CD4-positive, alpha-beta memory T cell (primary cell): ENCODE measurements around the gene IRF8. TPM values are rescaled to one million over a fixed set of nuclear protein-coding genes. Genes with fewer than 3 reads are reported as not detected.
A peak's percentile ranks its signal among the peaks of the same experiment; 100 is the strongest.

Experiments used
- CTCF ChIA-PET: fragments of 350-600 bp; sonication (Branson Sonifier 250); formaldehyde crosslinking; loops from one replicate; lab custom pipeline; 2021; ENCODE audit warnings: inconsistent platforms; ENCODE audit not compliant: partially characterized antibody; lab: Charles Lee
- POLR2A ChIA-PET: fragments of 350-600 bp; sonication (Branson Sonifier 250); formaldehyde crosslinking; loops from one replicate; lab custom pipeline; 2021; ENCODE audit not compliant: partially characterized antibody; lab: Charles Lee
- DNase-seq, 5 donors: peaks; one replicate each; pipeline versions ENCODE4 v3.0.0 to v3.0.0-alpha.2; 2020 to 2022; ENCODE audit warnings: mixed read lengths in 1 of 5
- H3K27ac ChIP-seq: one replicate; pipeline ENCODE4 v1.7.0; 2013; ENCODE audit warnings: low read depth, low read length
- H3K27me3 ChIP-seq: 2 replicates; pipeline ENCODE4 v1.7.0; 2013; ENCODE audit warnings: mild to moderate bottlenecking, low read length, moderate library complexity; ENCODE audit not compliant: insufficient read depth
- H3K36me3 ChIP-seq: 2 replicates; pipeline ENCODE4 v1.7.0; 2013; ENCODE audit warnings: mild to moderate bottlenecking, low read length, moderate library complexity; ENCODE audit not compliant: insufficient read depth
- H3K4me1 ChIP-seq: 2 replicates; pipeline ENCODE4 v1.7.0; 2013; ENCODE audit warnings: mild to moderate bottlenecking, low read length, moderate library complexity; ENCODE audit not compliant: insufficient read depth
- H3K4me3 ChIP-seq, 2 donors: one replicate each; pipeline ENCODE4 v1.7.0; 2013; ENCODE audit warnings: low read length in 2 of 2, mild to moderate bottlenecking in 1 of 2
- H3K9me3 ChIP-seq, 2 donors: one replicate each; pipeline ENCODE4 v1.7.0; 2013; ENCODE audit warnings: low read length in 2 of 2, control low read depth in 1 of 2; ENCODE audit not compliant: control insufficient read depth in 1 of 2
- H3K27ac Mint-ChIP-seq, 7 donors: one replicate each; pipeline ENCODE4 v1.8.0; 2020 to 2021; ENCODE audit warnings: mixed read lengths in 7 of 7, mild to moderate bottlenecking in 6 of 7, inconsistent platforms in 3 of 7, moderate library complexity in 3 of 7
- H3K27me3 Mint-ChIP-seq, 2 donors: one replicate each; pipeline ENCODE4 v1.8.0; 2020 to 2021; ENCODE audit warnings: mixed read lengths in 2 of 2
- H3K36me3 Mint-ChIP-seq, 2 donors: one replicate each; pipeline ENCODE4 v1.8.0; 2020 to 2021; ENCODE audit warnings: mixed read lengths in 2 of 2, inconsistent platforms in 1 of 2, mild to moderate bottlenecking in 1 of 2
- H3K4me1 Mint-ChIP-seq, 4 donors: one replicate each; pipeline ENCODE4 v1.8.0; 2020 to 2021; ENCODE audit warnings: mixed read lengths in 4 of 4, mild to moderate bottlenecking in 1 of 4
- H3K4me3 Mint-ChIP-seq, 8 donors: one replicate each; pipeline ENCODE4 v1.8.0; 2020 to 2021; ENCODE audit warnings: mixed read lengths in 8 of 8, mild to moderate bottlenecking in 7 of 8, moderate library complexity in 6 of 8, inconsistent platforms in 3 of 8
- H3K9me3 Mint-ChIP-seq, 8 donors: one replicate each; pipeline ENCODE4 v1.8.0; 2020 to 2021; ENCODE audit warnings: mixed read lengths in 8 of 8, mild to moderate bottlenecking in 5 of 8, inconsistent platforms in 3 of 8, moderate library complexity in 1 of 8
- intact Hi-C: fragments of 100-400 bp; cut with micrococcal nuclease; formaldehyde crosslinking; loops from one replicate; pipeline ENCODE4 v1.15.1; 2023
- polyA plus RNA-seq, 2 donors: library from polyadenylated mRNA; unstranded; fragments of 300-500 nt; fragmentation: Illumina TruSeq; gene quantifications; one replicate each; pipeline ENCODE4 v1.2.3, GENCODE V29; 2021
- total RNA-seq, 2 experiments: library from RNA; stranded (reverse); gene quantifications; one replicate each; pipeline ENCODE4 v1.2.3, GENCODE V29; 2021

Gene IRF8
- total and polyA plus RNA-seq, 4 experiments from 2014 or later: 0.48 to 4.0 (median 1.4) TPM

DNA sequence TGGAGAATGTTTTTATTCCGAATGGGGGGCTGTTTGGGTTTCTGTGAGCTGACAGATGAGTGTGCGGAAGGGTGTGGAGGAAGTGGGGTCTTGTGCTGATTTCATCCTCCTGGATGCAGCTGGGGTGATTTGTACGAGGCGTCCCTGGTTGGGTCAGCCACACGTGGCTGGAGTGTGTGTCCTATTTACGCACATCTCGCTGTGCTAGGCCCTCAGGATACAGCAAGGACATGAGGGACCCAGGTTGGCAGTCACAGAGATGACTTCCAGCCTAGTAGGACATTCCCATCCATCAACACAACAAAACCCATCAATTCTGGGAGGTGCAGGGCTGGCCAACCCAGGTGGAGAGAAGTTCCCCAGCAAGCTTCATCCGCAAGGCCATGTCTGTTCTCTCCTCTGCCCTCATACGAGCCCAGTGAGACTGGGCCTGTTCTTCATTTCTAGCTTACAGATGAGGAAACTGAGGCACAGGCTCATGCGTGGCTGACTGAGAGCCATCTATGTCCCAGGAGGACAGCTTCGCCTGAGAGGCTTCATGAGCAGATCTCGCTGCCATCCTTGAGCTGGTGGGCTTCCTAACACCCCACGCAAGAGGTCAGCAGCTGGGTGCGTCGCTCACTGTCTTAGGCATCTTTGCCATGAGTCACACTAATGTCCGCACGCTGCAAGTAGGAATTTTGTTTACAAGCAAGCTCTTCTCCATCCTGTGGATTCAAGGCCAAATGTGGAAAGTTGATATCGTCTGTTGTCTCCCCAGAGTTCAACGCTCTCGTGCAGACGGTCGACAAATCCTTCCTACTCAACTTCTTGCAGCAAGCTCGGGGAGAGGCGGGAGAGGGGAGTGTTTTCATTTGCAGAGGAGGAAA lies 24.4 kb downstream of the IRF8 start:
- Histone ChIP-seq H3K36me3 (no peaks in the 10 kb centered on the region), H3K27ac (no peak overlapping the region), H3K9me3 (no peaks in the 10 kb centered on the region), H3K27me3 (no peaks in the 10 kb centered on the region), H3K4me3 (no peak overlapping the region), H3K4me1 (no peaks in the 10 kb centered on the region)
- Mint-ChIP-seq H3K27me3 (peaks cover 0 to 2% of the 10 kb centered on the region in 2 donors), H3K36me3 (no peaks in the 10 kb centered on the region), H3K4me3 (no peak overlapping the region), H3K27ac (peak overlapping the region in 1 of 7 donors; percentile 16), H3K4me1 (peaks cover 0 to 6% (median 0%) of the 10 kb centered on the region in 4 donors), H3K9me3 (no peaks in the 10 kb centered on the region)
- CTCF ChIA-PET: interaction anchor here (1.2 kb wide), 1 partner anchor 10 kb away, joined by 3 read pairs; no protein-coding TSS in a partner anchor
- POLR2A ChIA-PET: no interaction called here
- no peak for DNase-seq
- intact Hi-C loops: no loop called here

DNA sequence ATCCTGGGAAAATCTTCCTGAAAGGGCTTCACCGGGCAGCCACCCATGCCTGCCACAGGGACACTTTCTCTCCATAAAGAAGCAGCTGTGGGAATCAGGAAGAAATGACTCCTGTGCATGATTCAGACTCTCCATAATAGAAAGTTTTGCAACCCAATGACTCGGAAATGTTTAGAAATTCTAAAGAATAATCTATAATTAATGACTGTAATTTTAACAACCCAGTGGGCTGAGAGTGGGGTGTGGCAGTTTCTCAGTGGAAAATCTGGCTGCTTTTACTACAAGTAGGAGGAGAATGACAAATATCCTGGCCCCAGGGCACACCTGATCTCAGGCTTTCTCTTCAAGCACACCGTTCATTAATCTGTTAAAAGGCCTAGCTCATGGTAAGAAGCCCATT lies 25.7 kb downstream of the IRF8 start:
- no peaks in the 10 kb centered on the region for H3K9me3 Mint-ChIP-seq
- CTCF ChIA-PET: no interaction called here
- Histone ChIP-seq H3K9me3 (no peaks in the 10 kb centered on the region), H3K27ac (no peak overlapping the region), H3K36me3 (no peaks in the 10 kb centered on the region), H3K4me1 (no peaks in the 10 kb centered on the region), H3K4me3 (no peak overlapping the region), H3K27me3 (no peaks in the 10 kb centered on the region)
- POLR2A ChIA-PET: no interaction called here
- no peak for DNase-seq
- no peak overlapping the region for H3K27ac Mint-ChIP-seq
- H3K36me3 Mint-ChIP-seq: no peaks in the 10 kb centered on the region
- intact Hi-C loops: no loop called here
- H3K27me3 Mint-ChIP-seq: peaks cover 0 to 2% of the 10 kb centered on the region in 2 donors
- H3K4me3 Mint-ChIP-seq: no peak overlapping the region
- peaks cover 0 to 6% (median 0%) of the 10 kb centered on the region in 4 donors for H3K4me1 Mint-ChIP-seq

DNA sequence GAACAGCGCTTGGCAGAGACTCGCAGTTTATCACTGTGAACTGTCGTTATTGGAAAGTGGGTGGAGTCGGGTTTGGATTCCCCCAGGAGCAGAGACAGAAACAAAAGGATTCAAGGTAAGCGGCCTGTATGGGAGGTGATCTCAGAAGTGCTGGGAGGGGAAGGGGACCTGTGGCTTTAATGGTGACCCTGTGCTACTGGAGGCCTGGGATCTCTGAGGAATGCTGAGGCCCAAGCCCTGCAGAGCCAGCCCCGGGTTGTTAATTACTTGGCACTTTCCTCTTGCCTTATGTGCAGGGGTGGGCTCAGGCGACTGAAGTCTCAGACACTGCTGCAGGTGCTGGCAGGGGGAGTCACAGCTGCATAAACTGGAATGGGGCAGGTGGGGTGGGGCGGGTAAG lies 27.4 kb downstream of the IRF8 start:
- no peaks in the 10 kb centered on the region for H3K36me3 Mint-ChIP-seq
- no peak for DNase-seq
- H3K4me1 Mint-ChIP-seq: peaks cover 0 to 6% (median 0%) of the 10 kb centered on the region in 4 donors
- no peak overlapping the region for H3K27ac Mint-ChIP-seq
- intact Hi-C loops: no loop called here
- Histone ChIP-seq H3K9me3 (no peaks in the 10 kb centered on the region), H3K4me3 (no peak overlapping the region), H3K4me1 (no peaks in the 10 kb centered on the region), H3K36me3 (no peaks in the 10 kb centered on the region), H3K27ac (no peak overlapping the region), H3K27me3 (no peaks in the 10 kb centered on the region)
- no peak overlapping the region for H3K4me3 Mint-ChIP-seq
- ChIA-PET CTCF (no interaction called here), POLR2A (no interaction called here)
- H3K27me3 Mint-ChIP-seq: peaks cover 2% of the 10 kb centered on the region in 2 donors
- H3K9me3 Mint-ChIP-seq: no peaks in the 10 kb centered on the region

DNA sequence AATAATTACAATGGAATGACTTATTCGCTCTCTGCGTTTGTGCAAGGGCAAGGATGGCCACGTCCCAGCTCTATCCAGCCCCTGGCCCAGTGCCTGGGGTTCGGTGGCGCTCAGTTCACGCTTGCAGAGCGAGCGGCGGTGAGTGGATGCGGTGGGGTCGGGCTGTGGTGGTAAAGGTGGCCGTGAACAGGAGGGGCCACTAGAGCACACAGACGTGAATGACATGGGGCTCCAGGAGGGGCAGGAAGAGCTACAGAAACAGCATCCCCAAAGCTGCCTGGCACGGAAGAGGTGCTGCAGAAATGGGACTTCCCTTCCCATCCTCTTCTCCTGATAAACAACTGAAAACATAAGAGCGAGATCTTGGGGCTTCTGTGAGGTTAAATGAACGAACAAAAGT lies 28.4 kb downstream of the IRF8 start:
- Histone ChIP-seq H3K9me3 (no peaks in the 10 kb centered on the region), H3K27me3 (no peaks in the 10 kb centered on the region), H3K4me1 (no peaks in the 10 kb centered on the region), H3K27ac (no peak overlapping the region), H3K4me3 (no peak overlapping the region), H3K36me3 (no peaks in the 10 kb centered on the region)
- DNase-seq: no peak
- Mint-ChIP-seq H3K4me1 (peaks cover 0 to 6% (median 0%) of the 10 kb centered on the region in 4 donors), H3K4me3 (no peak overlapping the region), H3K27me3 (peaks cover 2% of the 10 kb centered on the region in 2 donors), H3K27ac (peak overlapping the region in 3 of 7 donors; percentile 13 to 46 (median 44)), H3K36me3 (no peaks in the 10 kb centered on the region), H3K9me3 (no peaks in the 10 kb centered on the region)
- intact Hi-C loops: no loop called here
- POLR2A ChIA-PET: no interaction called here
- CTCF ChIA-PET: no interaction called here

DNA sequence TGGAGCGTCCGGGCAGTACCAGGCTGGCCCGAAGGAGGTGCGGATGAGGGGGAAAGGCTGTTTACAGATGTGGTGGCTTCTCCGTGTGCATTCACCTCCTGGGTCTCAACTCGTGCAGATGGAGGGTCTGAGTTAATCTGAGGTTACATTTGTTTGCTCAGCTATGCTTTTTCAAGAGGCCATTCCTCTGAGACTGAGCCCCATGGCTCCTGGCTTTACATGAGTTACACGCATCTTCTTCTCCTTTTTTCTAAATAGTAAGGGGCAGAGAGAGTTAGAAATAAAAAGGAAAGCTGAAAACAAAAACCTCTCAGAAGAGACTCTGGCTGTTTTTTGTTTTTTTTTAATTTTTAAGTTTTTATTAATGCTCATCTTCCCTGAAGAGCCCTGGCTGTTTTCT lies 29.0 kb downstream of the IRF8 start:
- H3K27ac ChIP-seq: no peak overlapping the region
- peak overlapping the region in 1 of 7 donors; percentile 36 for H3K27ac Mint-ChIP-seq
- H3K4me1 Mint-ChIP-seq: peaks cover 0 to 6% (median 0%) of the 10 kb centered on the region in 4 donors
- no peaks in the 10 kb centered on the region for H3K36me3 Mint-ChIP-seq
- peaks cover 2% of the 10 kb centered on the region in 2 donors for H3K27me3 Mint-ChIP-seq
- H3K36me3 ChIP-seq: no peaks in the 10 kb centered on the region
- H3K9me3 ChIP-seq: no peaks in the 10 kb centered on the region
- no peak for DNase-seq
- POLR2A ChIA-PET: no interaction called here
- no peak overlapping the region for H3K4me3 Mint-ChIP-seq
- no peaks in the 10 kb centered on the region for H3K4me1 ChIP-seq
- CTCF ChIA-PET: no interaction called here
- no peaks in the 10 kb centered on the region for H3K9me3 Mint-ChIP-seq
- H3K27me3 ChIP-seq: no peaks in the 10 kb centered on the region
- H3K4me3 ChIP-seq: no peak overlapping the region
- intact Hi-C loops: no loop called here

DNA sequence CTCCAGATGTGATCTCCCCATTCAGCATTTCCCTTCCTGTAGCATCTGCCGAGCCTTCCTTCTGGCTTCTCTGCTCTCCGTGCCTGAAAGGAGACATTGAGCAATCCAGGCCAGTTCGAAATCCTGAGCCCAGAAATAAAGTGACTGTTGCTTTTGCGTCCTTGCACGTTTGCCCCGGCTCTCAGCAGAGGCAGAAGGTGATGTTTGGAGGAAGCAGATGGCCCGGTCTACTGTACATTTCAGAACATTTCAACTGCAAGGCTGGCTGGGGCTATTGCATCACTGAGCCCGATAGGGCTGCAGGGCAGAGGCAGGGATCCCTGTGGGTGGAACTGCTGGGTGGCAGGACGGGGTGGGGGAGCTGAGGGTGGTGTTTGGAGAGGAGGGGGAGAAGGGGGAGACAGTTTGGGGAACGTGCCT lies 29.4 kb downstream of the IRF8 start:
- peaks cover 2% of the 10 kb centered on the region in 2 donors for H3K27me3 Mint-ChIP-seq
- POLR2A ChIA-PET: no interaction called here

DNA sequence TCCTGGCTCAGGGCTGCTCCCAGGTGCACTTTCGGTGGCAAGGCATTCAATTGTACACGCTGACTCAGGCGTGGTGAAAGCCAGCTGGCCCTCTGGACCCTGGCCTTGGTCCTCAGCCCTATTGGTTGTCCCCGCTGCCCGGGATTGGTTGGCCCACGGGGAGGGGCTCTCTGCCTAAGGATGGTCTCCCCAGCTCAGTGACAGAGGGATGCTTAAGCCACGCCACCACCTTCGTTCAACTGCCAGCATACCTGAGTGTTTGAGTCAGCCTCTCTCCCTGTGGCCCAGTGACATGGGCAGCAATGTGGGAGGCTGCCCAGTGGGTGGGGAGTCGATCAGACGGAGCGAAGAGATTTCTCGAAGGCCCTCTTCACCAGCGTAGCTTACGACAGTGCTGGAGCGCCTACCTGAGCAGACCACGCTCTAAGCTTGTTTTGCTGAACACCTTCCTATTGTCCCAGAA lies 30.3 kb downstream of the IRF8 start:
- DNase-seq: no peak
- H3K4me1 Mint-ChIP-seq: peaks cover 0 to 12% (median 5%) of the 10 kb centered on the region in 4 donors
- H3K9me3 Mint-ChIP-seq: no peaks in the 10 kb centered on the region
- H3K27me3 Mint-ChIP-seq: peaks cover 0 to 2% of the 10 kb centered on the region in 2 donors
- Histone ChIP-seq H3K9me3 (no peaks in the 10 kb centered on the region), H3K4me3 (no peak overlapping the region), H3K4me1 (no peaks in the 10 kb centered on the region), H3K27ac (no peak overlapping the region), H3K36me3 (no peaks in the 10 kb centered on the region), H3K27me3 (no peaks in the 10 kb centered on the region)
- POLR2A ChIA-PET: no interaction called here
- intact Hi-C loops: no loop called here
- CTCF ChIA-PET: no interaction called here
- no peaks in the 10 kb centered on the region for H3K36me3 Mint-ChIP-seq
- H3K4me3 Mint-ChIP-seq: no peak overlapping the region
- no peak overlapping the region for H3K27ac Mint-ChIP-seq

More for the DNA sequence above, 29.4 kb downstream of the IRF8 start:
- intact Hi-C loops: no loop called here
- Histone ChIP-seq H3K36me3 (no peaks in the 10 kb centered on the region), H3K27ac (no peak overlapping the region), H3K27me3 (no peaks in the 10 kb centered on the region), H3K9me3 (no peaks in the 10 kb centered on the region), H3K4me3 (no peak overlapping the region), H3K4me1 (no peaks in the 10 kb centered on the region)
- no peaks in the 10 kb centered on the region for H3K36me3 Mint-ChIP-seq
- peak overlapping the region in 1 of 7 donors; percentile 36 for H3K27ac Mint-ChIP-seq
- H3K4me3 Mint-ChIP-seq: no peak overlapping the region
- CTCF ChIA-PET: no interaction called here
- peaks cover 0 to 6% (median 2%) of the 10 kb centered on the region in 4 donors for H3K4me1 Mint-ChIP-seq
- DNase-seq: no peak
- H3K9me3 Mint-ChIP-seq: no peaks in the 10 kb centered on the region
